EH (cell line): Measurements from ENCODE around the gene FAM83F.
A peak's percentile ranks its signal among the peaks of the same experiment; 100 is the strongest.
"Not testable (repeated sequence)": the region's sequence is repeated elsewhere in the genome, so short reads cannot be mapped to it uniquely, and the experiment has no call there.

Experiments used
- DNase-seq: peaks from one replicate; pipeline ENCODE4 v3.0.0-alpha.2; 2015; ENCODE audit warnings: low read depth

The FAM83F gene

DNA sequence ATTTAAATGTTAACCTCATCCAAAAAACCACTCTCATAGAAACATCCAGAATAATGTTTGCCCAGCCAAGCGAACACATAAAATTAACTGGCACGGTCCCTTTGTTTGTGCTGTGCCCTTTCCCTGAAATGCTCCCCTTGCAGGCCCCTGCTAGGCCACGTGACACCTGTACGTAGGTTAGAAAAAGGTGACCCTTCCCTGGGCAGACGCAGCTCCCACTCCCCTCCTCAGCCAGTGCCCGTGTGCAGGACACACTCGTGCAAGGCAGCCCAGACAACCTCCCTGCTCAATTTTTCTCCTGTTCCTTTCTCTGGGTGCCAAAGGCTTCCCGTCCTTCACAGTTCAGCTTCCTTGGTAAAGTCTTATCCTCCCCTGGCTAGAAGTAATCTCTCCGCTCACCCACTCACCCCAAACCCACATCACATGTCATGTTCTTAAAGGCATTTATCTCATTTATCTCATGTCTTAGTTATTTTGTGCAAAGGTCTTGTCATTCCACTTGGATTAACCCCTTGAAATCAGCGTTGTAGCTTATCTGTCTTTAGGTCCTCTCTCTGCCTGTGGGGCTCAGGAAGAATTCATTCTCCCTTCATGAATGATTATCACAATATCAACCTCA lies 20.7 kb downstream of the FAM83F start:
- no peak for DNase-seq

DNA sequence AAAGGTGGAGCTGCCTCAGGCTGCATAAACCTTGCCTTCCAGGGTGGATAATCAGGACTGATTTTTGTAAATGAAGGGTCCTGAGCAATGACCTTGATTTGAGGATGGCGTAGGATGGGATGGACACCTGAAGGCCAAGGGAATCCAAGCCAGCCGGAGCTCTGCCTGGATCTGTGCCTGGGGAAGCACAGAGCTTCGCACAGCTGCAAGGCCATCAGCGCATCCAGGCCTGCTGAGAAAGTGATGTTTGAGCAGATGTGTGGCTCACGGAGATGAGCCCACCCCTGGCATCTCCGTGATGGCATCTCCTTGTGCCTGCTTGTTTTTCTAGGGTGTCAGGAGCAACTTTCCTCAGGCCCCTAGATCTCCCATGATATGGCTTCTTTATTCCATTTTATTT lies 23.3 kb downstream of the FAM83F start:
- DNase-seq = no peak

DNA sequence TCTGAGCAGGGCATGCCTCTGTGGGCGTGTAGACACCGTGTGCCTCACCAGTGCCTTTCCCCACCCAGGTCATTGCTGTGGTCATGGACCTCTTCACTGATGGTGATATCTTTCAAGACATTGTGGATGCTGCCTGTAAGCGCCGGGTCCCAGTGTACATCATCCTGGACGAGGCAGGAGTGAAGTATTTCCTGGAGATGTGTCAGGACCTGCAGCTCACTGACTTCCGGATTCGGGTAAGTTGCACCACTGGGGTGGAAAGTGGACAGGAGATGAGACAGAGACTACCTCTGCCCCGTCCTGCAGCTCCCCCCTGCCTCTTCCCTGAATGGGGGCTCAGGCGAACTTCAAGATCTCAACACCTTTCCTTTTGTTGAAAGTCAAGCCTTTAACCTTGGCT lies 24.3 kb downstream of the FAM83F start:
- DNase-seq = no peak

DNA sequence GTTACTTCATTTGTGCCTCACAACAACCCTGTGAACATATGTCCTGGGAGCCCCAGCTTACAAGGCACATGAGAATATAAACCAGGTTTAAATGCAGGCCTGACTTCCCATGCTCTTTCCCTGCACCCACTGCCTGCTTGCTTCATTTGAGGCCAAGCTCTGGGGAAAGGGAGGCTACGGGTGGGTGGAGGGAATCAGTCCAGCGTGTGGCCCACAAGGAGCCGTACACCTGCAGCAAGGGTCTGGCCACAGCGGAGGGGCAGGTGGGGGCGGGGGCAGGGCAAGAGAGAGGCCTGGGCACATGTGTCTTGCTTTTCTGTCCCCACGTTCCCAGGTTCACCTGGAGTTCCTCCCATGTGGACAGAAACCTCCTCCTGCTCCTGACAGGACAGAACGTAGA lies 26.2 kb downstream of the FAM83F start:
- DNase-seq = no peak

DNA sequence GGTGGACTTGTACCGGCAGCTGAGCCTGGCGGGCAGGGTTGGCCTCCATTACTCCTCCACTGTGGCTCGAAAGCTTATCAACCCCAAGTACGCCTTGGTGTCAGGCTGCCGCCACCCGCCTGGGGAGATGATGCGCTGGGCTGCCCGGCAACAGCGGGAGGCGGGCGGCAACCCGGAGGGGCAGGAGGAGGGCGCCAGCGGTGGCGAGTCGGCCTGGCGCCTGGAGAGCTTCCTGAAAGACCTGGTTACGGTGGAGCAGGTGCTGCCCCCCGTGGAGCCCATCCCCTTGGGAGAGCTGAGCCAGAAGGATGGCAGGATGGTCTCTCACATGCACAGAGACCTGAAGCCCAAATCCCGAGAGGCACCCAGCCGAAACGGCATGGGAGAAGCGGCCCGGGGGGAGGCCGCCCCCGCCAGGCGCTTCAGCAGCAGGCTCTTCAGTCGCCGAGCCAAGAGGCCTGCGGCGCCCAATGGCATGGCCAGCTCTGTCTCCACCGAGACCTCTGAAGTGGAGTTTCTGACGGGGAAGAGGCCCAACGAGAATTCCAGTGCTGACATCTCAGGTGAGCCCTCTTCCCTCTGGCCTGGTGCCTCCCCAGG lies 26.7 kb downstream of the FAM83F start:
- no peak for DNase-seq

DNA sequence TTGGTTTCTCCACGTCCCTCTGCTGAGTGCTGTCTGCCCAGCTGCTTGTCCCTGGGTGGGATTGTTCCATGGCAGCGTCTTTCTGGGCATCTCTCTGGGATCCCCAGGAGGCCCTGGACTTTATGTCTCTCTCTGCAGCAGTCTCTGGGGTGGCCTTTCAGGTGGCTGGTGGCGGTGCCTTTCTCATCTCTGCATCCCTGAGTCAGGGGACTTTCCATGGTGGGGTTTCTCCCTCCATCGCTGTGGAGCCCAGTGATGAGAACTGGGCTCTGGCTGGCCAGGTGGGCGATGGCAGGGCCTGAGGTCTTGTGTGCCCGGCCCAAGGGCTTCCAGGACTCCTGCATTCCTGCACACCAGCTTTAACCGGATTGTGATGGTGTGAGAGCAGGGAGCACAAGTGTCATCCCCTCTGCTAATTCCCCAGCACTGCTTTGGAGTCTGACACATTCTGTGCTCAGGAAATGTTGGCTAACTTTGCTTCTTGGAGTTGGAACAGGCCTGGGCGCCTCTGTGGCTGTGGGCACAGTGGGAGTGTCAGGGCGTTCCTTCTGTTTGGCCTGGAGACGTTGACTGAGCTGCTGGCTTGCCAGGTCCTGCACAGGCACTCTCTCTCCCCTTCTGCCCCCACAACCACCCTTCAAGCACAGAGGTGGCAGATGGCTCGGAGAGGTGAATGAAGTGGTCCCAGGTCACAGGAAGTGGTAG lies 27.9 kb downstream of the FAM83F start:
- DNase-seq = no peak

DNA sequence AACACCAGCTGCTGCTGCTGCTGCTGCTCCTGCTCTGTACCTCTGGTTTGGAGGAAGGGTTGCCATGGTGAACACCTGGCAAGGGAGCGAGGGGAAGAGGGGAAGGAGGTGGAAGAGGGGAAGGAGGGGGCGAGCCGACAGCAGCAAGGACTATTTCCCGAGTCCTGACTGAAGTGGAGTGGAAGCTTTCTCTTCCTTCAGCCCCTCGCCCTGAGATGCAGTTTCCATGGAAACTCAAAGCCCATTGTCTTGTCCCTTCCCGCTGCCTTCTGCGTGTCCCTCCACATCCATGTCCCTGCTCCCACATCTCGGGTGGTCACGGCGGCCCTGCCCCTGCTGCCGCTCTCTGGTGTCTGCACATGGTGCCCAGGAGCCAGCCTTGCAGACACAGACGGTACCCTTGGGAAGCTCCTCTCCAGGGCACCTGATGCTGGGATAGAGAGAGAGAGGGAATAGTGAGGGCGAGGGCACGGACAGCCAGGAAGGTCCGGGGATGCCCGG lies 28.6 kb downstream of the FAM83F start:
- DNase-seq = no peak

DNA sequence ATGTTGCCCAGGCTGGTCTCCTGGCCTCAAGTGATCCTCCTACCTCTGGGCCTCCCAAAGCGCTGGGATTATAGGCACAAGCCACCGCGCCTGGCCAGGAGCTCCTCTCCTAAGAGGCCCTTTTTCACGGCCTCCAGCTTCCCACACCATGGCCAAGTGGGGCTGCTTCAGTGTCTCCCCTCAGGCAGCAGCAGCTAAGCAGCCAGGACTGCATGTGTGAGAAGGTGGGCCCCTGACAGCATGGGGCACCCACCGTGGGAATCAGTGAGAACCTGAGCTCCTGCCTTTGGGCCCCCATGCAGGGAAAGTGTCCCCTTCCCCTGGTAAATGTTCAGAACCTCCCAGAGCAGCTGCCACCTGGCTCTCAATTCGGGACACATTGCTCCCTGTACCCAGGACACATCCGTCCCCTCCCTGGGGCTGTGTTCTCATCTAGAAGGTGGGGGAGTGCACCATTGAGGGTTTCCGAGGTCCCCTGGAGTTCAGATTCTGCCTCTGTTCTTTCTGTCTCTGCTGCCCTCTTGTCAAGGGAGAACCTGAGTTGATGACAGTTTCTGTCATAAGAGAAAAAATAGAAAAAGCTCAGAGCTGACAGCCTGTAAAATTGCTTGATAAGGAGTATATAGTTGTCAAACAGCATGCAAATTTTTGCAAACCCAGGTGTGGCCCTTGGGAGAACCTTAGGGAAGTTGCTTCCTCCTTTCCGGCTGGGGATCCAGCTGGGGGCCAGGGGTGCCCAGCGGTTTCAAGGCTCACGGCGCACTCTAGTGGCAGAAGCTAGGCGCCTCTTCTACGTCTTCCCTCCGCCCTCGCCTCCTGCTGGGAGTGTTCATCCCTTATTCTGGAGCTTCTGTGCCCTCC lies 29.7 kb downstream of the FAM83F start:
- DNase-seq = peak; percentile 69

DNA sequence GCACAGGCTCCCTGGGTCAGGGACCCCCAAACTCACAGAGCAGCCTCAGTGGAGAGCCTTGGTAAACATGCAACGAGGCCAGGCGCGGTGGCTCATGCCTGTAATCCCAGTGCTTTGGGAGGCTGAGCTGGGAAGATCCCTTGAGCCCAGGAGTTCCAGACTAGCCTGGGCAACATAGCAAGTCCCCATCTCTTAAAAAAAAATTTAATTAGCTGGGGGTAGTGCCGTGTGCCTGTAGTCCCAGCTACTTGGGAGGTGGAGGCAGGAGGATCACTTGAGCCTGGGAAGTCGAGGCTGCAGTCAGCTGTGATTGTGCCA lies 30.3 kb downstream of the FAM83F start:
- not testable (repeated sequence) for DNase-seq

DNA sequence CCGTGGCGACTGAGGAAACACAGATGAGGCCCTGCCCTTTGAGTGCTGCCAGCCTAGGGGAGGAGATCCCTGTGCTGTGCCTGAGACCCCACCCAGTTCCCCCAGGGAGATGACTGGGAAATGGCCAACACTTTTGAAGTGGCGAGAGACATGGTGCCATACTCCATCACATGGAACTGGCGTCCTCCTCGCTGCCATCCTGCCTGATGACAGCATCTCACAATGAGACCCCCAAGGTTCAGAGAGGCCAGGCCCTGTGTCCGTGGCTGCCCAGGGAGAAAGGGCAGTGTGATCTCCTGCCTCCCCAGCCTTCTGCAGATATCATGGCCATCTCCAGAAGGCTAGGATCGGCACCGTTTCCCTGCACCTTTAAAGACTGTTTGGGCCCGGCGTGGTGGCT lies 31.1 kb downstream of the FAM83F start:
- no peak for DNase-seq

DNA sequence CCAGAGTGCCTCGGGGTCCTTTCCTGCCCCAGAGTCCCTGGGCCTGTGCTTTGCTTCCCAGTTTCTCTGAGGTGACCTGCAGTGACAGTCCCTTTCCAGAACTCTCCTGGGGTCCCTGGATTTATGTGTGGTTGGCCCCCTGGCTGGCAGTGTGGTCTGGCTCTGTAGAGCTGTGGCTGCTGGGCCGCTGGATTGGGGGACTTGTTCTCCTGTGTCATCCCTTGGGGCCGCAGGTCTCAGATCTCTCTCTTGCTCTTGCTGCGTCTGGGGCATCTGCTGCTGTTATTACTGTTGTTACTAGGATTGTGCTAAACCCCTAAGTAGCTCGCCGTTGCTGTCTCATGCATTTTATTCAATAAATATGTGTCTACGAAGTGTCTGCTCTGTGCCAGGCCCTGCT lies 31.9 kb downstream of the FAM83F start:
- DNase-seq = no peak

DNA sequence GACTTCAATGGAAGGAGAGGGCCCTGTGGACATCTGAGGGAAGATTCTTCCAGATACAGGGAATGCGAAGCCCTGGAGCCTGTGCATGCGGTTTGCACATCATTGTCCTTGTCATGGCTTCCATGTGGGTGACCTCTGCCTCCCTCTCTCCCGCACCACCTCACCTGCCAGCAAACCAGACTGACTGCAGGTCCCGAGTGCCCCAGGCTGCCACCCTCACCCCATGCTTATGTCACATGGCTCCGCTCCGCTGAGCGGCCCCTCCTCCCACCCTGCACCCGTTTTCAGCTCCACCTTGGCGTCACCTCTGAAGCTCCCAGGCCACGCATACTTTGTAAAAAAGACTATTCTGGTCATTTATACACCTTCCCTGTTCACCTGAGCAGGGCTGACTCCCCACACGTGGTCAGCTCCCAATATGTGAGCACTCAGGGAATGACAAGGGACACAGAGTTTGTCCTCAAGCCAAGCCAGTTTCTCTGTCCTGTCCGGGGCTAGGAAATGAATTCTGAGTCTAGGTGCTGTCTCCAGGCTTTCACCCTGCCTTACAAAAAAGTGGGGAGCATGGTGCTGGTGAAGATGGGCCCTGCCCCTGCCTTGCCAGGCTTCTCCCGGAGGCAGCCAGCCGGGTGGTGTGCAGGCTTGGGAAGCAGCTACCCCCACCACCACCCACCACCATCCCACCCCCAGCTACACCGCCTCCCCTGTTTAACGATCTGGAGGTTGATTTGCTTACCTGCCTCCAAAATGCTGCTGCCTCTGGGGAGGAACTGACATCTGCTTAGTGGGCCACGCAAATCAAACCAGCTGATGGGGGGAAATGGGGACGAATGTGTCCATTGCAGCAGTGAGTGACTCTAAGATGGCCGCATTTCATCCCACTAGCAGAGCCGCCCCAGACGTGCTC lies 32.7 kb downstream of the FAM83F start:
- no peak for DNase-seq

DNA sequence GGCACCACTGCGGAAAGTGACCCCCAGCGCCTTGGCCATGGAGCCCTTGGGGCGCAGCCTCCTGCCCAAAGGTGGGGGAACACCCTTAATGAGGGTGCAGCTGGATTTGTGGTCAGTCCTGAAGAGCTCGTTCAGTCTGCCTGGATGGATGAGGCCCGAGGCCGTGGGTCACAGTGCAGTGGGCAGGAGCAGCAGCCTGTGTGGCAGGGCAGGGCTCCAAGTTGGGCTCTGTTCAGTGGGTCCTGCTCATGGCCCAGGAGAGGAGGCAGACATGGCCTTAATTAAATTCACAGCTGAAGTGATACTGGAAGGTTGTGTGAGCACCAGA lies 33.3 kb downstream of the FAM83F start:
- DNase-seq = no peak

DNA sequence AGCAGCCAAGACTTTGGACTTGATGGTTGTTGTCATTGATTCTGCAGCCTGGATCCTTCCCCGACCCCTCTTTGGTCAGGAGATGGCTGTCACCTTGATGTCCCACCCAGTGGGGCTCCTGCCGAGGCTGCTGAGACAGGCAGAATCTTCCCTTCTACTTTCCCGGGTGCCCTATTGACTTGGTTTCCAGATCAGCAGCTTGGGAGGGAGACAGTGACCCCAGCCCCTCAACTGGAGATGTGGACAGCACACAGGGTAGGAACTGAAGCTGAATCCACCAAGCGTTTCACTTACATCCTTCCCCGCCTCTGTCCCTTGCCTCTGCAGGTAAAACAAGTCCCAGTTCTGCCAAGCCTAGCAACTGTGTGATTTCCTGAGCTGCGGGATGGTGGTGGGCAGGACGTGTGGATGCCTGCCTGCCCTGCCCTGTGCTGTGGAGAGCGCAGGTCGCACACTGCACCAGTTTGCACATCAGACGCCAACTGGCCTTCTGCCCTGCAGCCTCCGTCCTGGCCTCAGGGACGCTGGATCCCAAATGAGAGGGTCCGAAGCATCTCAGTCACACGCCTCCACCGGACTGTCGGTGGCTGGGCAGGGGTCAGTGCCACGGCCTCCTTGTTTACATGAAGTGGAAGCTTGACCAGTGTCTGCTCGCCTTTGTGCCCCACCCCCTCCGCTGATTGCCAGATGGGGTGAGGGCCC lies 34.6 kb downstream of the FAM83F start:
- DNase-seq = no peak

DNA sequence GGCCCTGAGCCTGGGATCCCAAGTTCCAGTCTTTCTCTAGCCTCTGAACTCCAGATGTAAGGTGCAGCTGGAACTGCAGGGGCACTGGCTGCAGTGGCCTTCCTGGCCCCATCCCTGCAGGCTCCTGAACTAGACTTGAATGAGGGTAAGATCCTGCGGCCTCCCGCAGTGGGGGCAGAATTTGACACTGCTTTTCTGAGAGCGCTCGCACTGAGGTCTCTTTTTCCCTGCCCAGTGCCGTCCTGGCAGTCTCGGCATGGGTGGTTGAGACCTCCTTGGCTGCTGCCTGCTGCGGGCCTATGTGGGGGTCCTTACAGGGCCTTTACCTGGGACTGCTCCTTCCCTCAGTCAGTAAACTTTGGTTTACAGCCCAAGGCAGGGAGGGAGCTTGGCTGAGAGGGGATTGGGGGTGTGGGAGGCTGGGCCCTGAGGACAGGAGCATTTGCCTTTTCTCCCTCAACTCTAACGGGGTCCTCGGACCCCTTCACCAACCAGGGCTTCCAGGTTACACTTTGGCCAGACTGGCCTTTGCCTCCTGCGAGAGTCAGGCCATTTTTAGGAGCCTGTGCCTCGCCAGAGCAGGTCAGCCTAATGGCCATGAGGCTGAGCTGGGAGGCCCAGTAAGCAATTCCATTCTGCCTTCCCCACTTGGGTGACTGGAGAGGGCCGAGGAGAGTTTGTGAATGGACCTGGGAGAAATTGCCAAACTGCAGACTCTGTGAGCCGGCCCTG lies 35.4 kb downstream of the FAM83F start:
- no peak for DNase-seq

DNA sequence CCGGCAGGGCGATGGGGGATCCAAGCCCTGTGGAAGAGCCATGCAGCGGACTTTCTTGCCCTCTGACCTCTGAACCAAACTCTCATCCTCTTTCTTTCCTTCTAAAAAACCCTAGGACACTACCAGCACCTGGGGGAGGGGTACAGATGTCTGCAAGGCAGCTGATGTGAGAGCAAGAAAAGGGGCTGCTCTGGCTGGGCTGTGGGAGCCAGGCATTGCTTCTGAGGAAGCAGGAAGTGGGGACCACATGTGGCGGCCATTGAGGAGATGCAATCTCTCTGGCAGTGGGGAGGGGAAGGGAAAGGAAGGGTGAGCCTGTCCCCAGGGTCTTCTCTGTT lies 36.0 kb downstream of the FAM83F start:
- DNase-seq = no peak

DNA sequence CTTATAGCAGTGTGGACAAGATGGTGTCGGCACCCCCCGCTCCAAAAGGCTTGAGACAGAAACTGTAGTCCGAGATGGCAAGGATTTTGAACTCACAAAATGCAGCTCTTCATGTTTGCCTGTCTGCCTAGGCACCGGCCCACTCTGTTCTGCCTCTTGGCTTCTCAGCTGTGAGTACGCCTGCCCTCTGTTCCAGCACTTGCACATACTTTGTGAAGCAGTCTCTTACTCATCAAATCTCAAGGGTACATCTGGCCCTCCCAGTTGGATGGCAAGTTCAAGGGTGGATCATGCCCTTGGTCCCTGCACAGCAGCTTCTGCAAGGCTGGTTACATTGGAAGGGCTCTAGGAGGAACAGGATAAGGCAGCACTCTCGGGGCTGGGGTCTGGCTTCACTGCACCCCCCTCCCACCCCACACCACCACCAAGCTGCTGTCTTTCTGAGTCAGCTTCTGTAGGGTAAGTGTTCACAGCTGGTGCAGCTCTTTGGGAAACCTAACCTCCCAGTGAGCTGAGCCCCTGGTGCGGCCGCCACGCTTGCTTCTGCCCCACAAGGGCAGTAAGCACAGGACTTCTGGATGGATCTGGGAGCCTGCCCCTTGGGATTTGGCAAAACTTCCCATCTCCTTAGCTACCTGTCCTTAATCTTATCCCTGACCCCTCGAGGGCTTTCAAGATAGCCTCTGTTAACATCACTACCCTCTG lies 37.2 kb downstream of the FAM83F start:
- no peak for DNase-seq

DNA sequence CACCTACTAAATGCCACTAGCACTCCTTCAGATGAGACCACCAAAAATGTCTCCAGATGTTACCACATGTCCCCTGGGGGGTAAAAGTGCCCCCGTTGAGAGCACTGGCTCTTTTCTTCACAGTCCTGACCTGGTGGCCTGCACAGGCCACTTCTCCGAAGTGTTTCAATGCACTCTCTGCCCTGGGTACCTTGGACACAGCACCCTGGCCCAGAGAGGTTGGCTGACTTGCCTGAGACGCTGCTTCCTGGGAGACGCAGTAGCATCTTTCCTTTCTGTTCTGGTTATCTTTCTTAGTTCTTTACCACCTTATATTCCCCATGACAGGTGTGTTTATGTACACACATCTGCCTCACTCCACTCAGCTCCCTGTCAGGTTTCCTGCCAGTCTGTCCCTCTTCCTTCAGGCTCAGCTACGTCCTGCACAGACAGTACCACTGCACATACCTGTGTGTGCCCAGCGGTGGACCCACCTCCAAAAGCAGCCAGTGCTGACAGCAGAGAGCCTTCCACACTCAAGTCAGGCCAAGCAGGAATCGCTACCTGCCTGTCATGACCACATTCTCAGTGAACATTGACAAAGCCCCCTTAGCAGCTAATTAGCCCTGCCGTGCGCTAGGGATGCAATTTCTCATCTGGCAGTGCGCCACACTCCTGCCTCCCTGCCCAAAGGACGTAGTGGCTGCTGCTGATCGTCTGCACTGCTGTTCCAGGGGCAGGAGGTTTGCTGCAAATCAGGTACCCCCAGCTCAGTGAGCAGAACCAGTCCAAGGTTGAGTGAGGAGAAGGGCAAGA lies 39.0 kb downstream of the FAM83F start:
- DNase-seq = no peak

DNA sequence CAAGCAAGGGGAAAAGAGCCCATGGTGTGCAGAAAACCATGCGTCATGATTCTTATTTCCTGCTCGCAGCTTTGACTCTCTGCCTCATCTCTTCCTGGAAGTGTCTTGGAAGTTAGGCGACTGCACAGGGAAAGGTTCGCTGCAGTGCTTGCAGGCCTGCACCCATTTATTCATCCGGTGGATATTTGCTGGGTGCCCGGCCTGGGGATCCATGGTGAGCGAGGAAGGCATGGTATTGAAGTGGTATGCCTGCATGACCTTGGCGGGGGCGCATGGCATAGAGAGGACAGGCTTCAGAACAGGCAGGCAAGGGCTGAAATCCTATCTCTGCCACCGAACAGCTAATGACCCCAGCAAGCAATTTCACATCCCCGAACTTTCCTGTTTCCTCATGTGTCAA lies 40.6 kb downstream of the FAM83F start:
- no peak for DNase-seq
